HepG2 (cell line): Measurements from ENCODE around the gene SH2B2. TPM values are rescaled to one million over a fixed set of nuclear protein-coding genes. Genes with fewer than 3 reads are reported as not detected.

Experiments used
- ATAC-seq: fragments of 200-7000 bp; cut with Tn5 transposase; 3 replicates; pipeline ENCODE4 v1.9.1; 2020; ENCODE audit warnings: mild to moderate bottlenecking, moderate library complexity
- BruUV-seq: library from RNA; stranded (reverse); fragments of 400-500 nt; replicated peaks from 2 replicates; lab custom pipeline; 2021; lab: Mats Ljungman, UMichigan
- CTCF ChIA-PET: fragments of 300-600 bp; formaldehyde crosslinking; extraction: SDS; loops from one replicate; lab custom pipeline; 2021; ENCODE audit warnings: low total read pairs, inconsistent platforms, low intra/inter-chr PET ratio; lab: Yijun Ruan, JAX
- POLR2A ChIA-PET: fragments of 350-600 bp; sonication (Branson Sonifier 250); formaldehyde crosslinking; loops from one replicate; lab custom pipeline; 2020; ENCODE audit warnings: antibody characterized with exemption, inconsistent platforms; lab: Yijun Ruan, JAX
- DNase-seq: peaks from one replicate; pipeline ENCODE4 v3.0.0-alpha.2; 2015; ENCODE audit warnings: low spot score
- FAIRE-seq: peaks from 3 replicates; lab custom pipeline; 2011; peaks lifted over from hg19 to GRCh38; lab: Jason Lieb, UNC
- H2AFZ ChIP-seq: one replicate; pipeline ENCODE4 v1.6.1; 2011; ENCODE audit warnings: low read length, inconsistent platforms
- H3K27ac ChIP-seq: fragments of 300-600 bp; 3 replicates; pipeline ENCODE4 v1.8.0; 2011; ENCODE audit warnings: mixed run types, mild to moderate bottlenecking, mixed read lengths, low read length, inconsistent platforms; ENCODE audit not compliant: insufficient read depth; ENCODE audit errors: extremely low read length
- H3K27me3 ChIP-seq, 2 experiments: fragments of 200-600 bp in 1 of 2; 2 replicates in 1 of 2; 3 replicates in 1 of 2; pipeline versions ENCODE4 v1.6.0 to v1.8.0; 2011; ENCODE audit warnings: low read length in 2 of 2, mild to moderate bottlenecking in 2 of 2, moderate library complexity in 2 of 2, inconsistent platforms in 1 of 2; ENCODE audit not compliant: insufficient read depth in 2 of 2, control insufficient read depth in 1 of 2
- H3K36me3 ChIP-seq, 2 experiments: fragments of 200-600 bp in 1 of 2; replicated peaks in 1 of 2; 2 replicates in 1 of 2; 3 replicates in 1 of 2; pipeline versions ENCODE4 v1.5.1 to v1.8.0; 2011; ENCODE audit warnings: low read length in 2 of 2, inconsistent platforms in 1 of 2; ENCODE audit not compliant: insufficient read depth in 2 of 2, control insufficient read depth in 1 of 2
- H3K4me1 ChIP-seq: 2 replicates; pipeline ENCODE4 v1.5.1; 2012; ENCODE audit warnings: low read length, inconsistent platforms; ENCODE audit not compliant: insufficient read depth
- H3K4me2 ChIP-seq: 2 replicates; pipeline ENCODE4 v1.6.0; 2011; ENCODE audit warnings: low read depth, low read length, inconsistent platforms
- H3K4me3 ChIP-seq, 3 experiments: fragments of 200-600 bp in 1 of 3; sonication (generic), shearing (Covaris generic) in 1 of 3; replicated peaks in 1 of 3; 2 replicates each; pipeline ENCODE4 v1.5.1; 2011 to 2016; ENCODE audit warnings: low read length in 3 of 3, inconsistent platforms in 2 of 3, low read depth in 2 of 3, mild to moderate bottlenecking in 2 of 3, control low read depth in 1 of 3, mixed read lengths in 1 of 3; ENCODE audit not compliant: insufficient read depth in 1 of 3
- H3K79me2 ChIP-seq: one replicate; pipeline ENCODE4 v1.6.1; 2011; ENCODE audit warnings: low read length, inconsistent platforms; ENCODE audit not compliant: insufficient read depth
- H3K9ac ChIP-seq: 2 replicates; pipeline ENCODE4 v1.6.0; 2011; ENCODE audit warnings: mild to moderate bottlenecking, low read depth, low read length, inconsistent platforms; ENCODE audit not compliant: insufficient read depth
- H3K9me3 ChIP-seq: 2 replicates; pipeline ENCODE4 v1.5.1; 2012; ENCODE audit warnings: mild to moderate bottlenecking, low read length
- H4K20me1 ChIP-seq: 2 replicates; pipeline ENCODE4 v1.6.0; 2011; ENCODE audit warnings: inconsistent platforms, mild to moderate bottlenecking, low read length, moderate library complexity; ENCODE audit not compliant: insufficient read depth
- GZF1 ChIP-seq: sonication (generic); formaldehyde crosslinking; IDR thresholded peaks from 2 replicates; pipeline ENCODE4 v1.5.1; 2020; ENCODE audit warnings: mild to moderate bottlenecking, missing genetic modification reagents
- HNF4A ChIP-seq: sonication (generic); formaldehyde crosslinking; IDR thresholded peaks from 2 replicates; pipeline ENCODE4 v1.4.0; 2020; ENCODE audit warnings: missing genetic modification reagents
- TAF15 ChIP-seq: fragments of 200-400 bp; formaldehyde crosslinking; IDR thresholded peaks from one replicate; pipeline ENCODE4 v1.6.1; 2018; ENCODE audit warnings: mild to moderate bottlenecking, low read depth, low read length; ENCODE audit not compliant: poor library complexity, severe bottlenecking
- YEATS4 ChIP-seq: sonication (generic); formaldehyde crosslinking; IDR thresholded peaks from 2 replicates; pipeline ENCODE4 v1.4.0; 2020; ENCODE audit warnings: missing genetic modification reagents, borderline replicate concordance
- ZBTB26 ChIP-seq: IDR thresholded peaks from 2 replicates; pipeline ENCODE4 v1.6.1; 2016; ENCODE audit warnings: missing compliant biosample characterization, missing genetic modification reagents, borderline replicate concordance
- ZNF260 ChIP-seq: sonication (generic); formaldehyde crosslinking; IDR thresholded peaks from 2 replicates; pipeline ENCODE4 v1.4.0; 2020; ENCODE audit warnings: missing genetic modification reagents, low read depth, mild to moderate bottlenecking, borderline replicate concordance
- ZNF660 ChIP-seq: sonication (generic); formaldehyde crosslinking; IDR thresholded peaks from 2 replicates; pipeline ENCODE4 v1.5.1; 2020; ENCODE audit warnings: mild to moderate bottlenecking, low read depth, missing genetic modification reagents, borderline replicate concordance
- ZNF782 ChIP-seq: sonication (generic); formaldehyde crosslinking; IDR thresholded peaks from 2 replicates; pipeline ENCODE4 v1.4.0; 2020; ENCODE audit warnings: missing genetic modification reagents, mild to moderate bottlenecking, borderline replicate concordance
- WGBS: methylation state at CpG from one replicate; pipeline ENCODE4 v1.1.6; 2017; ENCODE audit warnings: low lambda C conversion rate; 5-methylcytosine and 5-hydroxymethylcytosine counted together
- in situ Hi-C: cut with HindIII; loops from 2 replicates; pipeline ENCODE4 v1.10.0; 2017; ENCODE audit warnings: low pct_unique_long_range_greater_than_20kb; ENCODE audit not compliant: extremely low pct_ligation_motif_present
- intact Hi-C: fragments of 100-400 bp; cut with micrococcal nuclease; formaldehyde crosslinking; loops from one replicate; pipeline ENCODE4 v1.10.0; 2022; ENCODE audit not compliant: unreplicated experiment
- polyA plus RNA-seq, 8 experiments: library from polyadenylated mRNA; depleted of rRNA in 3 of 8; stranded (reverse) in 7 of 8; unstranded in 1 of 8; fragments of >200 nt; fragmentation: Illumina TruSeq in 4 of 8; extraction: Trizol in 4 of 8; gene quantifications; 2 replicates each; pipeline versions ENCODE4 v1.2.1 to v1.2.3, GENCODE V29; 2011 to 2016; ENCODE audit warnings: low read depth in 4 of 8, missing spikeins in 1 of 8, mixed read lengths in 1 of 8; ENCODE audit not compliant: insufficient read depth in 1 of 8
- total RNA-seq, 5 experiments: library from RNA; depleted of rRNA; stranded (reverse); fragments of >200 nt; fragmentation: Illumina TruSeq; extraction: Trizol; gene quantifications; 2 replicates each; pipeline ENCODE4 v1.2.3, GENCODE V29; 2016; ENCODE audit warnings: low read depth in 1 of 5
- TF ChIP-seq, protein P1 (sequence below): IDR thresholded peaks from 2 replicates; pipeline ENCODE4 v1.6.1; 2012; ENCODE audit warnings: low read depth, low read length, improper control_type of control experiment
- TF ChIP-seq, protein P2 (sequence below): sonication (generic); formaldehyde crosslinking; IDR thresholded peaks from 2 replicates; pipeline ENCODE4 v1.5.0; 2020; ENCODE audit warnings: missing genetic modification reagents
- TF ChIP-seq, protein P3 (sequence below): sonication (generic); formaldehyde crosslinking; IDR thresholded peaks from 2 replicates; pipeline ENCODE4 v1.5.0; 2020; ENCODE audit warnings: mild to moderate bottlenecking, missing genetic modification reagents, moderate library complexity

SH2B2 gene
- total and polyA plus RNA-seq, 2 of the 13 experiments (the other 11 are each of a cell fraction or from before 2014, with no cell fraction given), result 0.46 to 1.3 TPM

- no peaks in the 10 kb centered on the region for H3K36me3 ChIP-seq
Observed at GRCh38 chr7:102280521-102280920, 6.1 kb upstream of the SH2B2 start.

More at GRCh38 chr7:102280521-102280920, 6.1 kb upstream of the SH2B2 start:
- WGBS, result 83% methylated on average over 1 of the region's 5 CpGs
- H3K4me3 ChIP-seq, result no peak overlapping the region
- intact Hi-C loops (no loop called here), in situ Hi-C loops (no loop called here)
- no peak overlapping the region for H2AFZ ChIP-seq
- peaks cover 12% of the 10 kb centered on the region for H3K4me1 ChIP-seq
- BruUV-seq, result no TSS peak
- no peaks in the 10 kb centered on the region for H4K20me1 ChIP-seq
- no peak overlapping the region for H3K27ac ChIP-seq
- POLR2A ChIA-PET, result no interaction called here
- H3K27me3 ChIP-seq, result peaks cover 0 to under 1% of the 10 kb centered on the region in 2 experiments; a peak in 1 of 5 replicates
- DNase-seq (no peak), FAIRE-seq (no peak), ATAC-seq (no peak)
- H3K9me3 ChIP-seq, result no peaks in the 10 kb centered on the region
- H3K79me2 ChIP-seq, result no peaks in the 10 kb centered on the region
- CTCF ChIA-PET, result interaction anchor here (3.3 kb wide), 1 partner anchor 110 kb away, joined by 51 read pairs; no protein-coding TSS in a partner anchor
- H3K9ac ChIP-seq, result no peak overlapping the region
- no peak overlapping the region for H3K4me2 ChIP-seq
- TF ChIP-seq, protein P1, sequence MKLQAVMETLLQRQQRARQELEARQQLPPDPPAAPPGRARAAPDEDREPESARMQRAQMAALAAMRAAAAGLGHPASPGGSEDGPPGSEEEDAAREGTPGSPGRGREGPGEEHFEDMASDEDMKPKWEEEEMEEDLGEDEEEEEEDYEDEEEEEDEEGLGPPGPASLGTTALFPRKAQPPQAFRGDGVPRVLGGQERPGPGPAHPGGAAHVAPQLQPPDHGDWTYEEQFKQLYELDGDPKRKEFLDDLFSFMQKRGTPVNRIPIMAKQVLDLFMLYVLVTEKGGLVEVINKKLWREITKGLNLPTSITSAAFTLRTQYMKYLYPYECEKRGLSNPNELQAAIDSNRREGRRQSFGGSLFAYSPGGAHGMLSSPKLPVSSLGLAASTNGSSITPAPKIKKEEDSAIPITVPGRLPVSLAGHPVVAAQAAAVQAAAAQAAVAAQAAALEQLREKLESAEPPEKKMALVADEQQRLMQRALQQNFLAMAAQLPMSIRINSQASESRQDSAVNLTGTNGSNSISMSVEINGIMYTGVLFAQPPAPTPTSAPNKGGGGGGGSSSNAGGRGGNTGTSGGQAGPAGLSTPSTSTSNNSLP, result no peak
- TF ChIP-seq ZBTB26 (CRISPR knock-in tag) (no peak), YEATS4 (CRISPR knock-in tag) (no peak), ZNF260 (CRISPR knock-in tag) (no peak), ZNF660 (no peak), TAF15 (no peak), GZF1 (no peak), HNF4A (CRISPR knock-in tag) (no peak), ZNF782 (no peak)
- TF ChIP-seq, protein P2, sequence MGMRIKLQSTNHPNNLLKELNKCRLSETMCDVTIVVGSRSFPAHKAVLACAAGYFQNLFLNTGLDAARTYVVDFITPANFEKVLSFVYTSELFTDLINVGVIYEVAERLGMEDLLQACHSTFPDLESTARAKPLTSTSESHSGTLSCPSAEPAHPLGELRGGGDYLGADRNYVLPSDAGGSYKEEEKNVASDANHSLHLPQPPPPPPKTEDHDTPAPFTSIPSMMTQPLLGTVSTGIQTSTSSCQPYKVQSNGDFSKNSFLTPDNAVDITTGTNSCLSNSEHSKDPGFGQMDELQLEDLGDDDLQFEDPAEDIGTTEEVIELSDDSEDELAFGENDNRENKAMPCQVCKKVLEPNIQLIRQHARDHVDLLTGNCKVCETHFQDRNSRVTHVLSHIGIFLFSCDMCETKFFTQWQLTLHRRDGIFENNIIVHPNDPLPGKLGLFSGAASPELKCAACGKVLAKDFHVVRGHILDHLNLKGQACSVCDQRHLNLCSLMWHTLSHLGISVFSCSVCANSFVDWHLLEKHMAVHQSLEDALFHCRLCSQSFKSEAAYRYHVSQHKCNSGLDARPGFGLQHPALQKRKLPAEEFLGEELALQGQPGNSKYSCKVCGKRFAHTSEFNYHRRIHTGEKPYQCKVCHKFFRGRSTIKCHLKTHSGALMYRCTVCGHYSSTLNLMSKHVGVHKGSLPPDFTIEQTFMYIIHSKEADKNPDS (CRISPR knock-in tag), result no peak
- TF ChIP-seq, protein P3, sequence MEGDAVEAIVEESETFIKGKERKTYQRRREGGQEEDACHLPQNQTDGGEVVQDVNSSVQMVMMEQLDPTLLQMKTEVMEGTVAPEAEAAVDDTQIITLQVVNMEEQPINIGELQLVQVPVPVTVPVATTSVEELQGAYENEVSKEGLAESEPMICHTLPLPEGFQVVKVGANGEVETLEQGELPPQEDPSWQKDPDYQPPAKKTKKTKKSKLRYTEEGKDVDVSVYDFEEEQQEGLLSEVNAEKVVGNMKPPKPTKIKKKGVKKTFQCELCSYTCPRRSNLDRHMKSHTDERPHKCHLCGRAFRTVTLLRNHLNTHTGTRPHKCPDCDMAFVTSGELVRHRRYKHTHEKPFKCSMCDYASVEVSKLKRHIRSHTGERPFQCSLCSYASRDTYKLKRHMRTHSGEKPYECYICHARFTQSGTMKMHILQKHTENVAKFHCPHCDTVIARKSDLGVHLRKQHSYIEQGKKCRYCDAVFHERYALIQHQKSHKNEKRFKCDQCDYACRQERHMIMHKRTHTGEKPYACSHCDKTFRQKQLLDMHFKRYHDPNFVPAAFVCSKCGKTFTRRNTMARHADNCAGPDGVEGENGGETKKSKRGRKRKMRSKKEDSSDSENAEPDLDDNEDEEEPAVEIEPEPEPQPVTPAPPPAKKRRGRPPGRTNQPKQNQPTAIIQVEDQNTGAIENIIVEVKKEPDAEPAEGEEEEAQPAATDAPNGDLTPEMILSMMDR, result no peak
